ENCODE results near the gene MRPS18A.

MRPS18A gene

GRCh38 chr6:43707269-43707668 is 19.7 kb upstream of the MRPS18A start:
- Histone ChIP-seq H3K4me1 (peaks cover 17% of the 10 kb centered on the region), H3K27me3 (ENCODE audit: control insufficient read depth, insufficient read depth, low read length) (no peaks in the 10 kb centered on the region), H3K4me2 (ENCODE audit: low read length) (no peak overlapping the region), H3K27ac (no peak overlapping the region), H3K9me3 (ENCODE audit: control insufficient read depth, low read length) (no peaks in the 10 kb centered on the region), H3K9ac (no peak overlapping the region), H3K79me2 (no peaks in the 10 kb centered on the region), H3K36me3 (ENCODE audit: control insufficient read depth, insufficient read depth, low read length) (no peaks in the 10 kb centered on the region), H2AFZ (no peak overlapping the region), H3K4me3 (ENCODE audit: low read depth, low read length) (no peak overlapping the region)
- no peak for TF ChIP-seq CTCF (IDR thresholded peaks at IDR 0.05)

GRCh38 chr6:43706788-43707187 is 19.2 kb upstream of the MRPS18A start:
- Histone ChIP-seq H3K4me3 (ENCODE audit: low read depth, low read length) (no peak overlapping the region), H3K9ac (no peak overlapping the region), H3K79me2 (no peaks in the 10 kb centered on the region), H2AFZ (no peak overlapping the region), H3K27ac (no peak overlapping the region), H3K4me2 (ENCODE audit: low read length) (no peak overlapping the region), H3K4me1 (peaks cover 21% of the 10 kb centered on the region), H3K27me3 (ENCODE audit: control insufficient read depth, insufficient read depth, low read length) (no peaks in the 10 kb centered on the region), H3K36me3 (ENCODE audit: control insufficient read depth, insufficient read depth, low read length) (no peaks in the 10 kb centered on the region), H3K9me3 (ENCODE audit: control insufficient read depth, low read length) (no peaks in the 10 kb centered on the region)
- no peak for TF ChIP-seq CTCF (IDR thresholded peaks at IDR 0.05)

- Histone ChIP-seq H3K4me2 (ENCODE audit: low read length) (no peak overlapping the region), H3K27ac (no peak overlapping the region), H2AFZ (no peak overlapping the region), H3K4me1 (peaks cover 21% of the 10 kb centered on the region), H3K4me3 (ENCODE audit: low read depth, low read length) (no peak overlapping the region), H3K9me3 (ENCODE audit: control insufficient read depth, low read length) (no peaks in the 10 kb centered on the region), H3K79me2 (no peaks in the 10 kb centered on the region), H3K36me3 (ENCODE audit: control insufficient read depth, insufficient read depth, low read length) (no peaks in the 10 kb centered on the region), H3K9ac (no peak overlapping the region), H3K27me3 (ENCODE audit: control insufficient read depth, insufficient read depth, low read length) (no peaks in the 10 kb centered on the region)
- no peak for TF ChIP-seq CTCF (IDR thresholded peaks at IDR 0.05)
Observed at GRCh38 chr6:43705996-43706395, 18.4 kb upstream of the MRPS18A start.

- H3K9ac ChIP-seq, result no peak overlapping the region
- H3K27ac ChIP-seq, result peak overlapping the region; percentile 82
- peak overlapping the region; percentile 83 for H2AFZ ChIP-seq
- no peak overlapping the region for H3K4me3 ChIP-seq (ENCODE audit: low read depth, low read length)
- H3K27me3 ChIP-seq (ENCODE audit: control insufficient read depth, insufficient read depth, low read length), result no peaks in the 10 kb centered on the region
- H3K9me3 ChIP-seq (ENCODE audit: control insufficient read depth, low read length), result no peaks in the 10 kb centered on the region
- no peaks in the 10 kb centered on the region for H3K36me3 ChIP-seq (ENCODE audit: control insufficient read depth, insufficient read depth, low read length)
- peaks cover 24% of the 10 kb centered on the region for H3K4me1 ChIP-seq
- H3K4me2 ChIP-seq (ENCODE audit: low read length), result no peak overlapping the region
- TF ChIP-seq CTCF (IDR thresholded peaks at IDR 0.05), result no peak
- no peaks in the 10 kb centered on the region for H3K79me2 ChIP-seq
Observed at GRCh38 chr6:43703512-43704429, 16.2 kb upstream of the MRPS18A start.
